HG02571 (cell line): ENCODE results near the gene CDC5L.

Source experiments
- ATAC-seq: cut with Tn5 transposase; IDR thresholded peaks from one replicate; pipeline ENCODE4 v1.9.1; 2021; ENCODE audit warnings: mild to moderate bottlenecking, moderate library complexity; ENCODE audit not compliant: unreplicated experiment

CDC5L gene

GRCh38 chr6:44373051-44373450, 14.5 kb upstream of the CDC5L start:
- no peak for ATAC-seq

GRCh38 chr6:44373787-44374186, 13.7 kb upstream of the CDC5L start:
- ATAC-seq = no peak

GRCh38 chr6:44375071-44375470, 12.4 kb upstream of the CDC5L start:
- ATAC-seq = no peak

GRCh38 chr6:44377484-44377883, 10.0 kb upstream of the CDC5L start:
- ATAC-seq = no peak

DNA sequence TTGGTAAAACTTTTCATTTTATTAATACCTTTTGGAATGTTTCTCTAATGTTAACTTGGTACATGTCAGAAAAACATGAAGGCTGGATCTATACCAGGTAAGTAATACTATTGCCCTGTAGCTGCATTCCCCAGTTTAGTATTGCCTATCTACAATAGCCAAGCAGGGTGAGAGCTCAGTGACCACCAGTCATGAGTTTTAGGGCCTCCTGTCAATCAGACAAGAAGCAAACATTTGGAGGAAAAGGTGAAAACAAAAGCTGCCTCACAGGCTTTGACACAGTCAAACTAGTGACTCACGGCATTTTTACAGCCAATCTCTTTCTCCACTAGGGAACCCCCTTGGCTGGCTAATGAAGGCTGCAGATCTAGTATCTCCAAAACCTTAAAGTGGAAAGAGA, 9.5 kb upstream of the CDC5L start:
- ATAC-seq = no peak

GRCh38 chr6:44381739-44382138, 5.8 kb upstream of the CDC5L start:
- ATAC-seq = no peak

DNA sequence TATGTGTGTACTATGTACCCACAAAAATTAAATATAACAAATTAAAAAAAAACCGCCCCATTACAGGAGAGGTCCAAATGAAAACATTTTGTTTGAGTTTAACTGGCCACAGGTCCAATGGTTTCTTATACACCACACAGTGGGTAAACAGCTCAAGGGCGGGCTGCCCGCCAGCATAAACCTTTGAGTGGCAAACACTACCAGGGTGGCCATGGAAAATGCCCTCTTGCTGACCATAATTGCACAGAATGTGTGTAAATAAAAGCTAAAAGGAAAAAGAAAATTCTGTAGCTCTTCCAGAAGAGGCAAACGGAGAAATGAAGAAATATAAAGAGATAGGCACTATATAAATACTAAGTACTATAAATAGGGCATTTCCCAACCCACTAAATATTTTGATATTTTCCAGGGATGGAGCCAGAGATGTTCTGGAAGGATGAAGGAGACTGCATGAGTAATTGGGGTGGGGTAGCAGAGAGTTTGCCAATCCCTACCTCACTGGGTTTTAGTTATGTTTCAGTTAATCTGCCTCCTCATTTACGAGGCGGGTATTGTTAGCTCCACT, 1.1 kb upstream of the CDC5L start:
- ATAC-seq = no peak

DNA sequence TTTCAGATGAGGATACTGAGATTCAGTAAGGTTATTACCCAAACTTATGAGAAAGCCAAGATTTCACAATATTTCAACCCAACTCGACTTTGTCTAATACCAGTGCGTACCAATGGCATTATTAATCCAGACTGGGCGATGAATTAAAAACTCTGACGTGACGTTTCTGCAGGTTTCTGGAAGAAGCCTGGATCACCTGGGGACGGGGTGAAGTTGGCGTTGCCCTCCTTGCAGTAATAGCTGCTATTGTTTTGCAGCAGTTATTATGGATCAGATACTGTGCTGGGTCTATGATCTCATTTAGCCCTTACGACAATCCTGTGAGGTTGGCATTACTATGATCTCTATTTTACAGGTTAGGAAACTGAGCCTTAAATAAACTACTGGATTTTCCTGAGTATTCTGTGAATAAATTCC, 569 bp upstream of the CDC5L start:
- ATAC-seq = peak; percentile 10

DNA sequence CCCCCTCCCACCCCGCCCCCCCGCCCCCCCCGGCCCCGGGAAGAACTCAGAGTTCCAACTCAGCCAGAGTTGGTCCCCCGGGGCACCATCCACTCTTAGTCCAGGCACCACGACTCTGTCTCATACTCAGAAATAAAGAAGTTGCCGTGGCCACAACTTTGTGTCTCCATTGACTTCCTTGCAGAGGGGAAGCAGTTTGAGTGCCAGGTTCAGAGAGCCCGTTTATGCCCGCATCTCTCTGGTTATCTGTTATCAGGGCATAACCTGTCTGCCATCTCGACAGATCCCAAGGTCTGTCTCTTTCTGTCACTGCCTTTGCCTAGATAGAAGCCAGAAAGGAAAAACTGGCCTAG, 605 bp downstream of the CDC5L start:
- ATAC-seq = no peak

DNA sequence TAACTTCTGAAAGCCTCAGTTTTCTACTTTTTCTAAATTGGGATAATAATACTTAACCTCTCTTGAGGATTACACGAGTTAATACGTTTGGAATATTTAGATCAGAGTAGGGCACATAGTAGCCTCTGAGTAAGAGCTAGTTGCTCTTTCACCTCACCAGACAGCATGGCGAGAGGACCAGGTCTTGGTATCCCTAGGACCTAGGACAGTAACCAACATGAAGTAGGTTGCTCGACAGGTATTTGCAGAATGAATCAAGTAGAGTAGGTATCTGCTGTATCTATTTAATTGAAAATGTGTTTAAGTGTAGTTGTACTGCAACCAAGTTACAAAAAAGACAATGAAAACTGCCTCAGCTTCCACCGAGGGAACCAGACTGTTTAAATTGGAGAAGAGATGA, 1.4 kb downstream of the CDC5L start:
- ATAC-seq = no peak

DNA sequence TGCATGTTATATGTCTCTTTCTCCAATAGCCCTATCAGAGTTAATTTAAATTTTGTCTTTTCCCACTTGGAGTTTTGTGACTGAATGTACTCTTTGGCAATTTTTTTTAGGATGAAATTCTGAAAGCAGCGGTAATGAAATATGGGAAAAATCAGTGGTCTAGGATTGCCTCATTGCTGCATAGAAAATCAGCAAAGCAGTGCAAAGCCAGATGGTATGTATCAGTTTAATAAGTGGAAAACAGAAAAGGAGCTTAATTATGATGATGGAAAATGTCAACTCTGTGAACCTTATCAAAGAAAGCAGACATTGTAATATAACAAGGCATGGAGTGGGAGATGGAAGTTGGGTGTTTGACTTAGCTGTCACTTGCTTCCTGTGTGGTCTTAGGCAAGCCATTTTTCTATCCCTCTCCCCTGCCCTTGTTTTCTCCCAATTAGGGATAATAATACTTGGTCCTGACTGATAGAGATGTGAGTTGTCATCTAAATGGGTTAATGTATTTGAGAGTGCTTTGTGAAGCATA, 2.7 kb downstream of the CDC5L start:
- no peak for ATAC-seq

DNA sequence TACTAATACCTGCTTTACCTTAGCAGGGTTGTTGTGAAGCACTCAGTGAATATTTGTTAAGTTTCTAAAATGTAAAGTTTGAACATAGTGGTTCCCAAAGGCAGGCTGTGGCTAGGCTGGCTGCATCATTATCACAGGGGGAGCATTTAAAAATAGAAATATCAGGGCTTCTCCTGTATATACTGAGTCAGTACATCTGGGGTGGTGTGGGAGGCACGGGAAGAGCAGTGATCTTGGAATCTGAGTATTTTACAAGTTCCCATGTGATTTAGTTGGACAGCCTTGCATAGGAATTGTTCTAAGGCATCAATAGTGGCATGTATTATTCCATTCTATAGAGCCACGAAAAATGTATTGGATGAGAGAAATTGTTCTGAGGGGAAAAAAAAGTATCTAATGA, 8.0 kb downstream of the CDC5L start:
- no peak for ATAC-seq

- no peak for ATAC-seq
These were observed 9.5 kb downstream of the CDC5L start for GRCh38 chr6:44396968-44397367.

GRCh38 chr6:44397424-44398164, 10.1 kb downstream of the CDC5L start:
- no peak for ATAC-seq

GRCh38 chr6:44399991-44400390, 12.5 kb downstream of the CDC5L start:
- ATAC-seq = no peak

- no peak for ATAC-seq
These were observed 13.1 kb downstream of the CDC5L start for GRCh38 chr6:44400572-44400971.

- no peak for ATAC-seq
These were observed 13.6 kb downstream of the CDC5L start for GRCh38 chr6:44401138-44401537.

- ATAC-seq = no peak
These were observed 16.7 kb downstream of the CDC5L start for GRCh38 chr6:44404022-44404714.

GRCh38 chr6:44404715-44405099, 17.2 kb downstream of the CDC5L start:
- ATAC-seq = no peak

GRCh38 chr6:44407951-44408670, 20.6 kb downstream of the CDC5L start:
- no peak for ATAC-seq

DNA sequence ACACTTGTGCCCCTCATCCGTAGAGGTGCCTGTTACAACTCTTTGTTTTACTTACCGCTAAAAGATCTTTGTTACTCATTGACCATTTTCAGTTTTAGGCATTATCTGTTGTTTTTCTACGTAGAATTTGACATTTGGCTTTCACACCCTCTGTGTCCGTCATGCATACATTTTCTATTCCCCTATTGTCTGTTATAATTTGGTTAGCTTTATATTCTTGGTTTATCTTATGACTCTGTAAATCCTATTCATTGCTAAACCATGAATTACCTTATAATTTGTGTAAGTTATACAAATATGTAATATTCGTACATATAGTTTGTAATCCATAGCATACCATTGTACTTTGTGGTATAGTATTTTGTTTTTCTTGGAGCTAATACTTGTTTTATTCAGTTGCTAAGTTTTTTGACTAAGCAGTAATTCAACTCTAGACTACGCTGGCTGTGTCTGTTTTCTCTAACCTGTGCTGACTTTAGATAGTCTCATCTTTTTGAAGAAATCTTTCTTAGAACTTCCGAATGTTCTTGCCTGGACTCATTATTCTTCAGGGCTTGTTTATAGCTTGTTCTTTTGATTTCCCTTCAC, 21.8 kb downstream of the CDC5L start:
- ATAC-seq = no peak
